Measurements from ENCODE around the gene SLC16A3.
"Not testable (repeated sequence)": the region's sequence is repeated elsewhere in the genome, so short reads cannot be mapped to it uniquely, and the experiment has no call there.

Gene SLC16A3

GRCh38 chr17:82228842-82229697, at the start of gene SLC16A3:
TSS of gene SLC16A3 (plus strand) at chr17:82229042. CDS start at chr17:82236009, 6,967 bp downstream.
- DNase-seq = peak; percentile 45

- no peak for DNase-seq
Observed at GRCh38 chr17:82179412-82179811, 49.4 kb upstream of the SLC16A3 start.

- no peak for DNase-seq
Observed at GRCh38 chr17:82179946-82180475, 48.8 kb upstream of the SLC16A3 start.

GRCh38 chr17:82180776-82181528, 47.9 kb upstream of the SLC16A3 start:
- no peak for DNase-seq

GRCh38 chr17:82184761-82185160, 44.1 kb upstream of the SLC16A3 start:
- DNase-seq = no peak

GRCh38 chr17:82186221-82186620, 42.6 kb upstream of the SLC16A3 start:
- no peak for DNase-seq

GRCh38 chr17:82187500-82187899, 41.3 kb upstream of the SLC16A3 start:
- DNase-seq = no peak

GRCh38 chr17:82188001-82188961, 40.6 kb upstream of the SLC16A3 start:
- no peak for DNase-seq

- DNase-seq = not testable (repeated sequence)
Observed at GRCh38 chr17:82193050-82193449, 35.8 kb upstream of the SLC16A3 start.

GRCh38 chr17:82193520-82194220, 35.2 kb upstream of the SLC16A3 start:
- no peak for DNase-seq

GRCh38 chr17:82194765-82195164, 34.1 kb upstream of the SLC16A3 start:
- no peak for DNase-seq

GRCh38 chr17:82195675-82196672, 32.9 kb upstream of the SLC16A3 start:
- DNase-seq = no peak

GRCh38 chr17:82198092-82198491, 30.8 kb upstream of the SLC16A3 start:
- no peak for DNase-seq

- DNase-seq = no peak
Observed at GRCh38 chr17:82199496-82199895, 29.3 kb upstream of the SLC16A3 start.

- no peak for DNase-seq
Observed at GRCh38 chr17:82200135-82200534, 28.7 kb upstream of the SLC16A3 start.

- DNase-seq = peak; percentile 51
Observed at GRCh38 chr17:82200743-82201497, 27.9 kb upstream of the SLC16A3 start.

- no peak for DNase-seq
Observed at GRCh38 chr17:82201498-82201910, 27.3 kb upstream of the SLC16A3 start.

- no peak for DNase-seq
Observed at GRCh38 chr17:82202981-82203380, 25.9 kb upstream of the SLC16A3 start.

- no peak for DNase-seq
Observed at GRCh38 chr17:82203920-82204319, 24.9 kb upstream of the SLC16A3 start.
